Mesenchymal stem cell (in vitro differentiated cells and primary cell): Measurements from ENCODE around the gene MUC15.

Experiments
- DNase-seq: peaks from one replicate; pipeline ENCODE4 v3.0.0-alpha.2; 2013
- H2AFZ ChIP-seq: one replicate; pipeline ENCODE4 v1.6.1; 2013; ENCODE audit warnings: low read depth, mild to moderate bottlenecking, control low read depth, inconsistent platforms, low read length, moderate library complexity
- H2AK5ac ChIP-seq: 2 replicates; pipeline ENCODE4 v1.6.1; 2013; ENCODE audit warnings: low read length, moderate library complexity, mild to moderate bottlenecking, inconsistent platforms; ENCODE audit not compliant: severe bottlenecking
- H2BK120ac ChIP-seq: one replicate; pipeline ENCODE4 v1.6.1; 2013; ENCODE audit warnings: low read depth, mild to moderate bottlenecking, inconsistent platforms, low read length, moderate library complexity
- H2BK12ac ChIP-seq, 2 experiments: one replicate each; pipeline ENCODE4 v1.6.1; 2013; ENCODE audit warnings: inconsistent platforms in 2 of 2, low read length in 2 of 2, mild to moderate bottlenecking in 2 of 2, moderate library complexity in 2 of 2, control low read depth in 1 of 2
- H2BK15ac ChIP-seq: one replicate; pipeline ENCODE4 v1.6.1; 2013; ENCODE audit warnings: mild to moderate bottlenecking, low read depth, inconsistent platforms; ENCODE audit not compliant: poor library complexity, severe bottlenecking
- H2BK5ac ChIP-seq: 2 replicates; pipeline ENCODE4 v1.6.1; 2013; ENCODE audit warnings: low read depth, mild to moderate bottlenecking, low read length, control low read depth, inconsistent platforms; ENCODE audit not compliant: poor library complexity, severe bottlenecking
- H3K14ac ChIP-seq, 2 experiments: one replicate each; pipeline ENCODE4 v1.6.1; 2013; ENCODE audit warnings: inconsistent platforms in 2 of 2, low read length in 2 of 2, control low read depth in 1 of 2, mild to moderate bottlenecking in 1 of 2, moderate library complexity in 1 of 2
- H3K18ac ChIP-seq, 2 experiments: one replicate each; pipeline ENCODE4 v1.6.1; 2013; ENCODE audit warnings: inconsistent platforms in 2 of 2, low read length in 2 of 2, control low read depth in 1 of 2, low read depth in 1 of 2, mild to moderate bottlenecking in 1 of 2
- H3K23ac ChIP-seq, 2 experiments: one replicate each; pipeline ENCODE4 v1.6.1; 2013; ENCODE audit warnings: inconsistent platforms in 2 of 2, low read length in 2 of 2, mild to moderate bottlenecking in 2 of 2, moderate library complexity in 2 of 2, control low read depth in 1 of 2
- H3K27ac ChIP-seq: 2 replicates; pipeline ENCODE4 v1.5.1; 2013; ENCODE audit warnings: mild to moderate bottlenecking, moderate library complexity, low read length, control low read depth, inconsistent platforms; ENCODE audit not compliant: poor library complexity, severe bottlenecking
- H3K27me3 ChIP-seq, 2 experiments: 2 replicates each; pipeline versions ENCODE4 v1.6.1 to v1.7.0; 2013; ENCODE audit warnings: low read length in 2 of 2, mild to moderate bottlenecking in 2 of 2, moderate library complexity in 2 of 2, control low read depth in 1 of 2, inconsistent platforms in 1 of 2; ENCODE audit not compliant: control insufficient read depth in 1 of 2, insufficient read depth in 1 of 2
- H3K36me3 ChIP-seq, 2 experiments: 2 replicates each; pipeline versions ENCODE4 v1.6.1 to v1.7.0; 2013; ENCODE audit warnings: low read length in 2 of 2, control low read depth in 1 of 2, inconsistent platforms in 1 of 2, low read depth in 1 of 2, mild to moderate bottlenecking in 1 of 2; ENCODE audit not compliant: insufficient read depth in 2 of 2, control insufficient read depth in 1 of 2
- H3K4ac ChIP-seq, 2 experiments: one replicate each; pipeline ENCODE4 v1.6.1; 2013; ENCODE audit warnings: inconsistent platforms in 2 of 2, low read length in 2 of 2, mild to moderate bottlenecking in 2 of 2, moderate library complexity in 2 of 2, control low read depth in 1 of 2, low read depth in 1 of 2
- H3K4me1 ChIP-seq: 2 replicates; pipeline ENCODE4 v1.6.1; 2013; ENCODE audit warnings: low read depth, low read length, control low read depth; ENCODE audit not compliant: control insufficient read depth, insufficient read depth
- H3K4me2 ChIP-seq: 2 replicates; pipeline ENCODE4 v1.6.1; 2013; ENCODE audit warnings: low read length, mild to moderate bottlenecking, inconsistent platforms; ENCODE audit not compliant: poor library complexity, severe bottlenecking
- H3K4me3 ChIP-seq, 2 experiments: 2 replicates each; pipeline versions ENCODE4 v1.5.1 to v1.7.0; 2013; ENCODE audit warnings: low read length in 2 of 2, mild to moderate bottlenecking in 2 of 2, control low read depth in 1 of 2, low read depth in 1 of 2; ENCODE audit not compliant: insufficient read depth in 1 of 2
- H3K79me1 ChIP-seq: replicated peaks from 2 replicates; pipeline ENCODE4 v1.6.1; 2013; ENCODE audit warnings: mild to moderate bottlenecking, control low read depth, low read length, inconsistent platforms; ENCODE audit not compliant: poor library complexity, severe bottlenecking
- H3K9ac ChIP-seq: 2 replicates; pipeline ENCODE4 v1.7.0; 2013; ENCODE audit warnings: mild to moderate bottlenecking, low read length, moderate library complexity
- H3K9me3 ChIP-seq: 2 replicates; pipeline ENCODE4 v1.7.0; 2013; ENCODE audit warnings: mild to moderate bottlenecking, low read length; ENCODE audit not compliant: control insufficient read depth
- H4K8ac ChIP-seq: one replicate; pipeline ENCODE4 v1.6.1; 2013; ENCODE audit warnings: inconsistent platforms, mild to moderate bottlenecking, low read length, moderate library complexity
- H4K91ac ChIP-seq: one replicate; pipeline ENCODE4 v1.6.1; 2013; ENCODE audit warnings: mild to moderate bottlenecking, low read length, inconsistent platforms
- WGBS: methylation state at CpG from one replicate; pipeline ENCODE4 v1.1.7; 2013; ENCODE audit warnings: mixed read lengths; 5-methylcytosine and 5-hydroxymethylcytosine counted together

Gene MUC15

DNA sequence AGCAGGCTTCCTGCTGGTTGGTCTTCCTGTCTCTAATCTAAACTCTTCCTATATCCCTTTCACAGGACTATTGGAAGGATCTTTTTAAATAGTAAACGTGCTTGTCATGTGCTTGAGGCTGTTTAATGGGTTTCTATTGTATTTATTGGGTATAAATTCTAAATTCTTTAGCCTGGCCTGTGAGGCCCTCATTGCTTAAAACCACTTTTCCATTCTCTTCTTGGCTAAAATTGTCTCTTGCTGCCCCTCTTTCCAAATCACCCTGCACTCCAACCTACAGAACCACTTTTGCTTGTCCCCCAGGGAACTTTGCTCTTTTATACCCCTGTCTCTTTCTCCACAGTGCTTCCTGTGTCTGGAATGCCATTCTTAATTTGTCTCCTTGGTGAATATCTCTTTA, 46.4 kb upstream of the MUC15 start:
- no CpG with 5 or more reads among the region's 1 CpG for WGBS
- Histone ChIP-seq H3K4me1 (peaks cover 3% of the 10 kb centered on the region), H2BK12ac (no peak overlapping the region), H3K18ac (no peak overlapping the region), H3K9ac (no peak overlapping the region), H3K79me1 (no peaks in the 10 kb centered on the region), H2BK120ac (no peak overlapping the region), H2AK5ac (no peak overlapping the region), H3K36me3 (no peaks in the 10 kb centered on the region), H3K27ac (no peak overlapping the region), H2AFZ (no peak overlapping the region), H4K91ac (no peak overlapping the region), H3K23ac (no peak overlapping the region), H3K4me2 (no peak overlapping the region), H3K9me3 (no peaks in the 10 kb centered on the region), H2BK5ac (no peak overlapping the region), H3K4ac (no peak overlapping the region), H2BK15ac (no peak overlapping the region), H3K27me3 (no peaks in the 10 kb centered on the region), H3K4me3 (no peak overlapping the region), H4K8ac (no peak overlapping the region), H3K14ac (no peak overlapping the region)
- no peak for DNase-seq

DNA sequence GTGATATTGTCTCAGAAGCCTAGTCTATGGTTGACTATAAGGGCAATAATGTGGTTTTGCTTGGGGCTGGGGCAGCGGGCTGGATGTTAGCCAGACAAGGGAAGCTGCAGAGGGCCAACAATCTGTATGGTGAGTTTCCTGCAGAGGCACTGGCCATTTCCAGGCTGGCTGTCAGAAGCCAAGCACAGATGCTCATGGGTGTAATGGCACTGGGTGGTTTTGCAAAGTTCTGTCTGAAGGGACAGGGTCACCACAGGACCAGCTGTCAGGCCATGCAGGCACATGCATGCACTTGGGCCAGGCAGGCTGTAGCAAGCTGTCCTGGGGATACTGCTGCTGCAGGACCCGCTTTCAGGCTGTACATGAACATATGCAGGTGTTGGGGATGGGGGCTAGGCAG, 41.7 kb upstream of the MUC15 start:
- no peaks in the 10 kb centered on the region for H3K27me3 ChIP-seq
- peak overlapping the region; percentile 56 for H4K91ac ChIP-seq
- no peak for DNase-seq
- no peaks in the 10 kb centered on the region for H3K79me1 ChIP-seq
- H3K18ac ChIP-seq: no peak overlapping the region
- H2BK5ac ChIP-seq: no peak overlapping the region
- peak overlapping the region in 1 of 2 experiments; percentile 67 for H3K4ac ChIP-seq
- no peak overlapping the region for H3K9ac ChIP-seq
- peaks cover 2% of the 10 kb centered on the region for H3K9me3 ChIP-seq
- no peak overlapping the region for H4K8ac ChIP-seq
- H3K36me3 ChIP-seq: no peaks in the 10 kb centered on the region
- no peak overlapping the region for H2BK120ac ChIP-seq
- no peak overlapping the region for H2BK12ac ChIP-seq
- no peak overlapping the region for H2AK5ac ChIP-seq
- H3K4me3 ChIP-seq: peak overlapping the region in 1 of 2 experiments; percentile 20
- 62% methylated on average over 2 of the region's 2 CpGs for WGBS
- H2BK15ac ChIP-seq: no peak overlapping the region
- H2AFZ ChIP-seq: no peak overlapping the region
- H3K23ac ChIP-seq: no peak overlapping the region
- H3K4me1 ChIP-seq: peaks cover 3% of the 10 kb centered on the region
- peak overlapping the region in 1 of 2 experiments; percentile 48 for H3K14ac ChIP-seq
- H3K4me2 ChIP-seq: no peak overlapping the region
- H3K27ac ChIP-seq: no peak overlapping the region

- H2BK12ac ChIP-seq: no peak overlapping the region
- H3K27ac ChIP-seq: no peak overlapping the region
- H3K9me3 ChIP-seq: peaks cover 2% of the 10 kb centered on the region
- no peaks in the 10 kb centered on the region for H3K36me3 ChIP-seq
- no peak overlapping the region for H3K18ac ChIP-seq
- no peak overlapping the region for H4K91ac ChIP-seq
- no peak overlapping the region for H3K4ac ChIP-seq
- no peak for DNase-seq
- no peak overlapping the region for H3K4me3 ChIP-seq
- H3K9ac ChIP-seq: no peak overlapping the region
- H2BK120ac ChIP-seq: no peak overlapping the region
- H2AK5ac ChIP-seq: no peak overlapping the region
- H3K79me1 ChIP-seq: no peaks in the 10 kb centered on the region
- H2AFZ ChIP-seq: no peak overlapping the region
- no peak overlapping the region for H4K8ac ChIP-seq
- no peaks in the 10 kb centered on the region for H3K27me3 ChIP-seq
- WGBS: 86% methylated on average over 9 of the region's 9 CpGs
- no peak overlapping the region for H3K4me2 ChIP-seq
- no peak overlapping the region for H3K14ac ChIP-seq
- no peaks in the 10 kb centered on the region for H3K4me1 ChIP-seq
- no peak overlapping the region for H2BK15ac ChIP-seq
- H2BK5ac ChIP-seq: no peak overlapping the region
- H3K23ac ChIP-seq: no peak overlapping the region
Measured at GRCh38 chr11:26608507-26609146, 36.6 kb upstream of the MUC15 start.

- Histone ChIP-seq H3K36me3 (no peaks in the 10 kb centered on the region), H2AK5ac (no peak overlapping the region), H2BK15ac (no peak overlapping the region), H3K4me3 (no peak overlapping the region), H2AFZ (no peak overlapping the region), H2BK5ac (no peak overlapping the region), H2BK120ac (no peak overlapping the region), H2BK12ac (no peak overlapping the region), H3K4me1 (no peaks in the 10 kb centered on the region), H4K8ac (no peak overlapping the region), H3K27ac (no peak overlapping the region), H3K4ac (no peak overlapping the region), H3K14ac (no peak overlapping the region), H3K9ac (no peak overlapping the region), H3K4me2 (no peak overlapping the region), H3K23ac (no peak overlapping the region), H3K18ac (no peak overlapping the region), H3K79me1 (no peaks in the 10 kb centered on the region), H3K9me3 (peaks cover 1% of the 10 kb centered on the region), H4K91ac (no peak overlapping the region), H3K27me3 (no peaks in the 10 kb centered on the region)
- 90% methylated on average over 7 of the region's 7 CpGs for WGBS
- no peak for DNase-seq
Measured at GRCh38 chr11:26607725-26608506, 35.9 kb upstream of the MUC15 start.
